NT2/D1 (cell line): ENCODE measurements around the gene SAMD14.

ENCODE experiments used
- DNase-seq: peaks from one replicate; pipeline ENCODE4 v3.0.0-alpha.2; 2011; ENCODE audit warnings: low read depth, low spot score
- H3K27me3 ChIP-seq: 2 replicates; pipeline ENCODE4 v1.6.0; 2011; ENCODE audit warnings: mild to moderate bottlenecking; ENCODE audit not compliant: insufficient read length, insufficient read depth
- H3K36me3 ChIP-seq: 2 replicates; pipeline ENCODE4 v1.6.1; 2011; ENCODE audit warnings: mild to moderate bottlenecking, low read length, mixed read lengths; ENCODE audit not compliant: insufficient read depth, insufficient read length
- H3K4me1 ChIP-seq: 2 replicates; pipeline ENCODE4 v1.5.1; 2011; ENCODE audit not compliant: insufficient read depth, insufficient read length
- H3K4me3 ChIP-seq: 2 replicates; pipeline ENCODE4 v1.5.1; 2011; ENCODE audit warnings: low read depth; ENCODE audit not compliant: insufficient read length
- H3K9ac ChIP-seq: 2 replicates; pipeline ENCODE4 v1.6.0; 2011; ENCODE audit warnings: low read depth; ENCODE audit not compliant: insufficient read length
- H3K9me3 ChIP-seq: 2 replicates; pipeline ENCODE4 v1.5.1; 2011; ENCODE audit warnings: mild to moderate bottlenecking, low read length; ENCODE audit not compliant: insufficient read depth
- SUZ12 ChIP-seq: IDR thresholded peaks from 2 replicates; pipeline ENCODE4 v1.6.1; 2011; ENCODE audit not compliant: insufficient read length, insufficient read depth; ENCODE audit errors: extremely low read depth
- YY1 ChIP-seq: IDR thresholded peaks from 2 replicates; pipeline ENCODE4 v1.6.1; 2011; ENCODE audit not compliant: insufficient read length, insufficient read depth
- ZNF274 ChIP-seq: IDR thresholded peaks from 2 replicates; pipeline ENCODE4 v1.6.1; 2011; ENCODE audit warnings: mild to moderate bottlenecking, low read depth, low read length

The SAMD14 gene

DNA sequence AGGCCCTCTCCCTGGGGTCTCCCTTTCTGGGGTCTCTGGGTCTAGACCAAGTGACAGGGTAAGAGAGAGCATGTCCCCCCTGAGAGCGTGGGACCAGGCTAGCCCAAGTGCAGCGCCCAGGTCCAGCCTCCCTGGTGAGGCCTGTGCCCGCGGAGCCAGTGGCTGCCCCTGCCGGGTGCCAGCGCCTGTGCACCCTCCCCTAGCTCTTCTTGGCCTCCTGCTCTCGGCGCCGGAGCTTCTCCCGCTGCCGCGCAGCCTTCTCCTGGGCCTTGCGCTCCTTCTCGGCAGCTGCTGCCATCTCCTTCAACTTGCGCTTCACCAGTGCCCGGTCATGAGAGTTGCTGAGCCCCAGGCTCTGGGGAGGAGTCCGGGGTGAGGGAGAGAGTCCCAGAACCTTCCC, 17.3 kb downstream of the SAMD14 start:
- H3K36me3 ChIP-seq: peaks cover 35% of the 10 kb centered on the region
- H3K27me3 ChIP-seq: peaks cover 3% of the 10 kb centered on the region
- DNase-seq: no peak
- no peak overlapping the region for H3K4me3 ChIP-seq
- TF ChIP-seq SUZ12 (no peak), ZNF274 (no peak), YY1 (no peak)
- H3K9me3 ChIP-seq: no peaks in the 10 kb centered on the region
- H3K4me1 ChIP-seq: peaks cover 37% of the 10 kb centered on the region
- peak overlapping the region; percentile 66 for H3K9ac ChIP-seq

- Histone ChIP-seq H3K4me1 (peaks cover 35% of the 10 kb centered on the region), H3K9ac (peak overlapping the region; percentile 66)
Measured at GRCh38 chr17:50111673-50112655, 18.0 kb downstream of the SAMD14 start.

GRCh38 chr17:50110591-50111349, 19.2 kb downstream of the SAMD14 start:
- Histone ChIP-seq H3K27me3 (no peaks in the 10 kb centered on the region), H3K9ac (no peak overlapping the region), H3K9me3 (no peaks in the 10 kb centered on the region), H3K36me3 (peaks cover 42% of the 10 kb centered on the region), H3K4me3 (no peak overlapping the region), H3K4me1 (peaks cover 35% of the 10 kb centered on the region)
- no peak for DNase-seq
- TF ChIP-seq SUZ12 (no peak), ZNF274 (no peak), YY1 (no peak)

More at GRCh38 chr17:50111673-50112655, 18.0 kb downstream of the SAMD14 start:
- Histone ChIP-seq H3K36me3 (peaks cover 36% of the 10 kb centered on the region), H3K4me3 (no peak overlapping the region), H3K9me3 (no peaks in the 10 kb centered on the region), H3K27me3 (no peaks in the 10 kb centered on the region)
- no peak for TF ChIP-seq SUZ12
- TF ChIP-seq YY1: no peak
- no peak for TF ChIP-seq ZNF274
- DNase-seq: no peak

DNA sequence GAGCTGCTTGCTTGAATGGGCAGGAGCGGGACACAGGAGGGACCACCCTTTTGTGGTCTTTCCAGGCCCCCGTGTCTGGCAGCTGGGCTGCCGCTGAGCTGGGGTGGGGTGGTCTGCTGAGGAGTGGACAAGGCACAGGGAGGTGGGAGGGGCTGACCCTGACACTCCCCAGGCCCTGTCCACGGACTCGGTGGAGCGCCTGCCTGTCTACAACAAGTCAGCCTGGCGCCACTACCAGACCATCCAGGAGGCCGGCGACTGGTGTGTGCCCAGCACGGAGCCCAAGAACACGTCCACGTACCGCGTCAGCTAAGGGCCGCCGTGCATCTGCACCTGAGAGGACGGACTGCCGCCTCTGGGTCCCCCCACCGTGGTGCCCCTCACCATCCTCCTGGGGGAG, 20.2 kb downstream of the SAMD14 start:
- Histone ChIP-seq H3K9ac (no peak overlapping the region), H3K4me3 (no peak overlapping the region), H3K9me3 (no peaks in the 10 kb centered on the region), H3K4me1 (peaks cover 31% of the 10 kb centered on the region), H3K36me3 (peaks cover 42% of the 10 kb centered on the region), H3K27me3 (no peaks in the 10 kb centered on the region)
- TF ChIP-seq YY1 (no peak), SUZ12 (no peak), ZNF274 (no peak)
- no peak for DNase-seq

GRCh38 chr17:50109207-50109606, 20.8 kb downstream of the SAMD14 start:
- Histone ChIP-seq H3K9ac (no peak overlapping the region), H3K36me3 (peaks cover 42% of the 10 kb centered on the region), H3K4me1 (peaks cover 28% of the 10 kb centered on the region), H3K4me3 (no peak overlapping the region), H3K9me3 (no peaks in the 10 kb centered on the region), H3K27me3 (no peaks in the 10 kb centered on the region)
- no peak for DNase-seq
- no peak for TF ChIP-seq SUZ12
- no peak for TF ChIP-seq ZNF274
- TF ChIP-seq YY1: no peak

DNA sequence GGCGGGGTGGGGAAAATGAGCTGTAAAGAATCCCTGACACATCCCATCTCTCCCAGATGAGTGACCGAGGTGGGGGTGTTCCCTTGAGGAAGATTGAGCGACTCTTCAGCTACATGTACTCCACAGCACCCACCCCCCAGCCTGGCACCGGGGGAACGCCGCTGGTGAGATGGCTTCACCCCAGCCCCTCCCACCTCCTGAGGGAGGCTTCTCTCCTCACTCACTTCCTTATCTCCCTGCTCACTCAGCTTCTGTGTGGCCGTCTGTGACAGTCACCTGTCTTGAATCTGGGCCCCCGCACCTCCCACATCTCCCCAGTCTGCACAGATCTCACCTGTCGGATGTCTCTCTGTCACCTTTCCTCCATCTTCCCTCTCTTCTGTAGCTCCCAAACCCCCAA, 21.4 kb downstream of the SAMD14 start:
- DNase-seq: no peak
- TF ChIP-seq SUZ12 (no peak), YY1 (no peak), ZNF274 (no peak)
- H3K4me3 ChIP-seq: no peak overlapping the region
- H3K27me3 ChIP-seq: no peaks in the 10 kb centered on the region
- no peak overlapping the region for H3K9ac ChIP-seq
- H3K9me3 ChIP-seq: no peaks in the 10 kb centered on the region
- peaks cover 36% of the 10 kb centered on the region for H3K36me3 ChIP-seq
- H3K4me1 ChIP-seq: peaks cover 23% of the 10 kb centered on the region

- H3K9me3 ChIP-seq: no peaks in the 10 kb centered on the region
- H3K27me3 ChIP-seq: no peaks in the 10 kb centered on the region
- H3K36me3 ChIP-seq: peaks cover 33% of the 10 kb centered on the region
- DNase-seq: no peak
- H3K4me1 ChIP-seq: peaks cover 18% of the 10 kb centered on the region
- H3K4me3 ChIP-seq: no peak overlapping the region
- H3K9ac ChIP-seq: no peak overlapping the region
- TF ChIP-seq SUZ12: no peak
- no peak for TF ChIP-seq YY1
- no peak for TF ChIP-seq ZNF274
Measured at GRCh38 chr17:50107790-50108414, 22.1 kb downstream of the SAMD14 start.
